Daoy (cell line): ENCODE measurements around the gene SCGB1A1. TPM values are rescaled to one million over a fixed set of nuclear protein-coding genes. Genes with fewer than 3 reads are reported as not detected.
"Not testable (repeated sequence)": the region's sequence is repeated elsewhere in the genome, so short reads cannot be mapped to it uniquely, and the experiment has no call there.

Experiments used
- DNase-seq: peaks from one replicate; pipeline ENCODE4 v3.0.0-alpha.2; 2015; ENCODE audit warnings: low read depth
- total RNA-seq: library from RNA; depleted of rRNA; stranded (reverse); fragments of >200 nt; shearing (Covaris generic); gene quantifications from 2 replicates; pipeline ENCODE4 v1.2.3, GENCODE V29; 2014

SCGB1A1 gene
- total RNA-seq, 1 experiment from 2014 or later = not detected

GRCh38 chr11:62449912-62450311, 31.1 kb downstream of the SCGB1A1 start:
- not testable (repeated sequence) for DNase-seq

GRCh38 chr11:62450543-62451240, 31.9 kb downstream of the SCGB1A1 start:
- DNase-seq = no peak

GRCh38 chr11:62451241-62451621, 32.4 kb downstream of the SCGB1A1 start:
- no peak for DNase-seq

GRCh38 chr11:62452261-62452660, 33.4 kb downstream of the SCGB1A1 start:
- DNase-seq = no peak

- DNase-seq = no peak
These were observed 34.1 kb downstream of the SCGB1A1 start for GRCh38 chr11:62452839-62453468.

- no peak for DNase-seq
These were observed 37.8 kb downstream of the SCGB1A1 start for GRCh38 chr11:62456630-62457029.

- no peak for DNase-seq
These were observed 38.6 kb downstream of the SCGB1A1 start for GRCh38 chr11:62457478-62457877.

GRCh38 chr11:62458212-62459002, 39.6 kb downstream of the SCGB1A1 start:
- DNase-seq = no peak

GRCh38 chr11:62459080-62459479, 40.2 kb downstream of the SCGB1A1 start:
- no peak for DNase-seq

GRCh38 chr11:62461740-62462507, 43.1 kb downstream of the SCGB1A1 start:
- DNase-seq = peak; percentile 56

- no peak for DNase-seq
These were observed 43.7 kb downstream of the SCGB1A1 start for GRCh38 chr11:62462508-62462892.

GRCh38 chr11:62463121-62463542, 44.3 kb downstream of the SCGB1A1 start:
- DNase-seq = no peak

GRCh38 chr11:62464655-62465054, 45.8 kb downstream of the SCGB1A1 start:
- no peak for DNase-seq

- DNase-seq = no peak
These were observed 47.6 kb downstream of the SCGB1A1 start for GRCh38 chr11:62466444-62466843.

GRCh38 chr11:62468577-62468976, 49.7 kb downstream of the SCGB1A1 start:
- no peak for DNase-seq

- DNase-seq = no peak
These were observed 52.8 kb downstream of the SCGB1A1 start for GRCh38 chr11:62471603-62472002.

GRCh38 chr11:62472063-62472884, 53.4 kb downstream of the SCGB1A1 start:
- peak; percentile 86 for DNase-seq
